ENCODE measurements around the gene DBH.

- TF ChIP-seq POLR2A (IDR thresholded peaks at IDR 0.05; ENCODE audit: borderline replicate concordance, extremely low read depth, insufficient read depth, insufficient read length) (no peak), CTCF (IDR thresholded peaks at IDR 0.05 in 2 of 3, conservative IDR thresholded peaks at IDR 0.05 in 1 of 3; ENCODE audit: borderline replicate concordance in 1 of 3, insufficient read depth in 1 of 3, low read depth in 2 of 3, low read length in 2 of 3) (no peak), REST (IDR thresholded peaks at IDR 0.05; ENCODE audit: low read depth) (no peak), RAD21 (IDR thresholded peaks at IDR 0.05; ENCODE audit: low read depth) (no peak), POLR2AphosphoS5 (IDR thresholded peaks at IDR 0.05; ENCODE audit: low read depth, low read length) (no peak), ZFX (IDR thresholded peaks at IDR 0.05) (no peak), MAX (IDR thresholded peaks at IDR 0.05) (no peak), FOSL1 (IDR thresholded peaks at IDR 0.05; ENCODE audit: low read depth) (no peak), ZBTB33 (IDR thresholded peaks at IDR 0.05; ENCODE audit: extremely low read depth, insufficient replicate concordance, low read length) (no peak)
Measured at GRCh38 chr9:133598978-133599377, 37.2 kb upstream of the DBH start.
